Body of pancreas (tissue), 4 donors: Measurements from ENCODE around the gene TMEM39A.

Experiments
- POLR2A ChIP-seq, 3 donors: fragments of 450-650 bp; IDR thresholded peaks; one replicate each; pipeline ENCODE4 v1.6.1; 2016; ENCODE audit warnings: antibody characterized with exemption in 3 of 3, mild to moderate bottlenecking in 2 of 3
- TF ChIP-seq, protein P1 (sequence below), 7 experiments: fragments of 450-650 bp in 4 of 7; fragments of 200-600 bp in 3 of 7; sonication (generic) in 3 of 7; IDR thresholded peaks; one replicate each; pipeline ENCODE4 v1.5.1; 2016 to 2019; ENCODE audit warnings: antibody characterized with exemption in 7 of 7

DNA sequence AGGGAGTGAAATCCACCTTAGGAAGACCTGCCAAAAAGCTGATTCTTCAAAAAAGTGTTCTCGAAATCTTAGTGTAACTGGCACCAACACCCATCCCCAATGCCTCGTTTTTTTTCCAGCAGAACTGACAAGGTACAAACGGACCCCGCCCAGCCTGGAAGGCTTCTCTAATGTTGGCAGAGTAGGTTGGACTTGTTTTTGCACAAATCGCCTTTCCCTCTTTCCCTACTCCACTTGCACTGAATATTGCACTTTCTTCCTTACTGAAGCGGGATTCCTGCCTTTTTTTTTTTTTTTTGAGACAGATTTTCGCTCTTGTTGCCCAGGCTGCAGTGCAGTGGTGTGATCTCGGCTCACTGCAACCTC is 34.4 kb upstream of the TMEM39A start:
- no peak for TF ChIP-seq POLR2A (IDR thresholded peaks at IDR 0.05)
- TF ChIP-seq, protein P1, sequence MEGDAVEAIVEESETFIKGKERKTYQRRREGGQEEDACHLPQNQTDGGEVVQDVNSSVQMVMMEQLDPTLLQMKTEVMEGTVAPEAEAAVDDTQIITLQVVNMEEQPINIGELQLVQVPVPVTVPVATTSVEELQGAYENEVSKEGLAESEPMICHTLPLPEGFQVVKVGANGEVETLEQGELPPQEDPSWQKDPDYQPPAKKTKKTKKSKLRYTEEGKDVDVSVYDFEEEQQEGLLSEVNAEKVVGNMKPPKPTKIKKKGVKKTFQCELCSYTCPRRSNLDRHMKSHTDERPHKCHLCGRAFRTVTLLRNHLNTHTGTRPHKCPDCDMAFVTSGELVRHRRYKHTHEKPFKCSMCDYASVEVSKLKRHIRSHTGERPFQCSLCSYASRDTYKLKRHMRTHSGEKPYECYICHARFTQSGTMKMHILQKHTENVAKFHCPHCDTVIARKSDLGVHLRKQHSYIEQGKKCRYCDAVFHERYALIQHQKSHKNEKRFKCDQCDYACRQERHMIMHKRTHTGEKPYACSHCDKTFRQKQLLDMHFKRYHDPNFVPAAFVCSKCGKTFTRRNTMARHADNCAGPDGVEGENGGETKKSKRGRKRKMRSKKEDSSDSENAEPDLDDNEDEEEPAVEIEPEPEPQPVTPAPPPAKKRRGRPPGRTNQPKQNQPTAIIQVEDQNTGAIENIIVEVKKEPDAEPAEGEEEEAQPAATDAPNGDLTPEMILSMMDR (IDR thresholded peaks at IDR 0.05) = no peak
